GM20431 (cell line): ENCODE results near the gene RABGAP1.
"Not testable (repeated sequence)": the region's sequence is repeated elsewhere in the genome, so short reads cannot be mapped to it uniquely, and the experiment has no call there.

ENCODE experiments used
- in situ Hi-C: fragments of 300-500 bp; cut with MseI, MboI; formaldehyde crosslinking; loops from one replicate; pipeline ENCODE4 v1.15.0; 2020; ENCODE audit warnings: low sequenced_read_pairs; ENCODE audit not compliant: unreplicated experiment

RABGAP1 gene

GRCh38 chr9:122940749-122941581 lies at the start of gene RABGAP1:
TSS of gene RABGAP1 (plus strand) at chr9:122941020. CDS start at chr9:122957060, 16,040 bp downstream.
- in situ Hi-C loops, result no loop called here

GRCh38 chr9:122897969-122898368 lies 42.9 kb upstream of the RABGAP1 start:
- in situ Hi-C loops, result no loop called here

GRCh38 chr9:122900791-122901190 lies 40.0 kb upstream of the RABGAP1 start:
- in situ Hi-C loops, result no loop called here

GRCh38 chr9:122904466-122904822 lies 36.4 kb upstream of the RABGAP1 start:
- in situ Hi-C loops, result no loop called here

GRCh38 chr9:122904823-122905710 lies 35.8 kb upstream of the RABGAP1 start, which contains the start of gene RC3H2:
TSS of gene RC3H2 (minus strand) at chr9:122905359. CDS start at chr9:122897509, 7,850 bp downstream.
- in situ Hi-C loops, result no loop called here

GRCh38 chr9:122906122-122906521 lies 34.7 kb upstream of the RABGAP1 start:
- in situ Hi-C loops, result not testable (repeated sequence)

- in situ Hi-C loops, result no loop called here
Measured at GRCh38 chr9:122912671-122912963, 28.2 kb upstream of the RABGAP1 start.

GRCh38 chr9:122912964-122913673 lies 27.7 kb upstream of the RABGAP1 start, which contains the start of gene ZBTB6:
TSS of gene ZBTB6 (minus strand) at chr9:122913323. CDS start at chr9:122912072, 1,251 bp downstream.
- in situ Hi-C loops, result no loop called here

GRCh38 chr9:122918310-122918709 lies 22.5 kb upstream of the RABGAP1 start:
- in situ Hi-C loops, result no loop called here

GRCh38 chr9:122922713-122923112 lies 18.1 kb upstream of the RABGAP1 start:
- in situ Hi-C loops, result no loop called here

GRCh38 chr9:122923947-122924346 lies 16.9 kb upstream of the RABGAP1 start:
- in situ Hi-C loops, result no loop called here

GRCh38 chr9:122929796-122930354 lies 10.9 kb upstream of the RABGAP1 start:
- in situ Hi-C loops, result no loop called here

- in situ Hi-C loops, result no loop called here
Measured at GRCh38 chr9:122930541-122931225, 10.1 kb upstream of the RABGAP1 start.

GRCh38 chr9:122931226-122932121 lies 9.3 kb upstream of the RABGAP1 start, which contains the start of gene ZBTB26:
TSS of gene ZBTB26 (minus strand) at chr9:122931512. CDS start at chr9:122919934, 11,578 bp downstream.
- in situ Hi-C loops, result no loop called here

GRCh38 chr9:122936464-122936863 lies 4.4 kb upstream of the RABGAP1 start:
- in situ Hi-C loops, result no loop called here

GRCh38 chr9:122936883-122937282 lies 3.9 kb upstream of the RABGAP1 start:
- in situ Hi-C loops, result no loop called here

GRCh38 chr9:122939601-122940000 lies 1.2 kb upstream of the RABGAP1 start:
- in situ Hi-C loops, result no loop called here

GRCh38 chr9:122940454-122940748 lies 419 bp upstream of the RABGAP1 start:
- in situ Hi-C loops, result no loop called here
